B cell (primary cell): Measurements from ENCODE around the gene MOK.

Source experiments
- CTCF ChIP-seq: fragments of 200-600 bp; IDR thresholded peaks from one replicate; pipeline ENCODE4 v1.8.0; 2022; ENCODE audit warnings: antibody characterized with exemption, mild to moderate bottlenecking
- EZH2 ChIP-seq: IDR thresholded peaks from 2 replicates; pipeline ENCODE4 v1.6.1; 2012; ENCODE audit warnings: borderline replicate concordance, low read depth, mild to moderate bottlenecking, moderate library complexity, low read length; ENCODE audit not compliant: insufficient read depth, poor library complexity, severe bottlenecking

DNA sequence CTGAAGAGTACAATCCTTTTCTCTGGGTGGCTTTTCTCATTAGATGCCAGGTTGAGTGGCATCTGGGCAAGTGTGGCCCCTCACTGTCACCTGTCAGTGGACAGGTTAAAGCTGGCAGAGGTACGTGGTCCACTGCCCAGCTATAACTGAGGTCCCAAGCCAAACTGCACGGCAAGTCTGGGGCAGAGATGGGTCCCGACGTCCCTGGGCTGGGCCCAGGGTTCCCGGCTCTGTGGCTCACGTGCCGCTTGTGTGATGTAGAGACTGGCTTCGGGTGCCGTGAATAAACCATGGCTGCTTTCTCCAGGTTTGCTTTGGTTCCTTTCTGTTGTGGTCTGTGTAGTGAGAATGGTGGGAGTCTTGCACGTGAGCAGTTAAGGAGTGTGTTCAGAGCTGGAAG lies 87.6 kb downstream of the MOK start:
- no peak for TF ChIP-seq CTCF
- no peak for TF ChIP-seq EZH2
